Liver (tissue), 3 donors: ENCODE data around the gene AHRR.

Source experiments
- EGR1 ChIP-seq, 2 donors: IDR thresholded peaks; 2 replicates each; pipeline ENCODE4 v1.6.1; 2016 to 2018; ENCODE audit warnings: antibody characterized with exemption in 2 of 2, low read depth in 2 of 2
- GABPA ChIP-seq, 2 donors: IDR thresholded peaks in 1 of 2; conservative IDR thresholded peaks in 1 of 2; 2 replicates each; pipeline ENCODE4 v1.6.1; 2016; ENCODE audit warnings: antibody characterized with exemption in 2 of 2, mild to moderate bottlenecking in 1 of 2, moderate library complexity in 1 of 2
- HNF4G ChIP-seq: IDR thresholded peaks from 2 replicates; pipeline ENCODE4 v1.6.1; 2016; ENCODE audit warnings: antibody characterized with exemption
- JUND ChIP-seq, 2 donors: IDR thresholded peaks; 2 replicates each; pipeline ENCODE4 v1.6.1; 2016; ENCODE audit warnings: antibody characterized with exemption in 2 of 2
- NR2F2 ChIP-seq: IDR thresholded peaks from 2 replicates; pipeline ENCODE4 v1.6.1; 2016; ENCODE audit warnings: antibody characterized with exemption
- RAD21 ChIP-seq, 2 donors: IDR thresholded peaks; 2 replicates each; pipeline ENCODE4 v1.6.1; 2016; ENCODE audit warnings: antibody characterized with exemption in 2 of 2, mild to moderate bottlenecking in 2 of 2
- RXRA ChIP-seq, 2 donors: IDR thresholded peaks; 2 replicates each; pipeline ENCODE4 v1.6.1; 2017 to 2018; ENCODE audit warnings: antibody characterized with exemption in 2 of 2, mild to moderate bottlenecking in 1 of 2
- SP1 ChIP-seq: IDR thresholded peaks from 2 replicates; pipeline ENCODE4 v1.6.1; 2018; ENCODE audit warnings: antibody characterized with exemption, mild to moderate bottlenecking
- TAF1 ChIP-seq: conservative IDR thresholded peaks from 2 replicates; pipeline ENCODE4 v1.6.1; 2016; ENCODE audit warnings: antibody characterized with exemption, mild to moderate bottlenecking
- YY1 ChIP-seq: IDR thresholded peaks from 2 replicates; pipeline ENCODE4 v1.6.1; 2016; ENCODE audit warnings: antibody characterized with exemption, mild to moderate bottlenecking
- TF ChIP-seq, protein P1 (sequence below): fragments of 150-350 bp; IDR thresholded peaks from 2 replicates; pipeline ENCODE4 v1.5.1; 2017; ENCODE audit warnings: improper control_type of control experiment, low read depth, low read length; ENCODE audit not compliant: missing input control
- TF ChIP-seq, protein P2 (sequence below): IDR thresholded peaks from 2 replicates; pipeline ENCODE4 v1.6.1; 2016; ENCODE audit warnings: antibody characterized with exemption, mild to moderate bottlenecking
- TF ChIP-seq, protein P3 (sequence below): IDR thresholded peaks from 2 replicates; pipeline ENCODE4 v1.6.1; 2016; ENCODE audit warnings: antibody characterized with exemption
- TF ChIP-seq, protein P4 (sequence below): IDR thresholded peaks from 2 replicates; pipeline ENCODE4 v1.6.1; 2016; ENCODE audit warnings: antibody characterized with exemption
- donor health status: healthy.
- donor health status: healthy.

DNA sequence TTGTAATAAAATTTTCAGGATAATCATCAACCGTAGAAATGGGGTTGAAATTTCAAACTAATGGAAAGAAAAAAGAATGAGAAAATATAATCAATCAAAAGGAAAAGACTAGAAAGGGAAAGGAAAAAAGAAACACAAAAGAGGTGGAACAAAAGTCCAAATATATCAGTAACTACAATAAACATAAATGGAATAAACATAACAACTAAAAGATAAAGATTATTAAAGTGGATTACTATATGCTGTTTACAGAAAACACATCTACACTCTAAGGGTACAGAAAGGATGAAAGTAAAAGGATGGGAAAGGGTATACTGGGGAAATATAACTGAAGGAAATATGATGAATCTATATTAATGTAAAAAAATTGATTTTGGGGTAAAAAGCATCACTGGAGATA, 43.0 kb downstream of the AHRR start:
- TF ChIP-seq, protein P1, sequence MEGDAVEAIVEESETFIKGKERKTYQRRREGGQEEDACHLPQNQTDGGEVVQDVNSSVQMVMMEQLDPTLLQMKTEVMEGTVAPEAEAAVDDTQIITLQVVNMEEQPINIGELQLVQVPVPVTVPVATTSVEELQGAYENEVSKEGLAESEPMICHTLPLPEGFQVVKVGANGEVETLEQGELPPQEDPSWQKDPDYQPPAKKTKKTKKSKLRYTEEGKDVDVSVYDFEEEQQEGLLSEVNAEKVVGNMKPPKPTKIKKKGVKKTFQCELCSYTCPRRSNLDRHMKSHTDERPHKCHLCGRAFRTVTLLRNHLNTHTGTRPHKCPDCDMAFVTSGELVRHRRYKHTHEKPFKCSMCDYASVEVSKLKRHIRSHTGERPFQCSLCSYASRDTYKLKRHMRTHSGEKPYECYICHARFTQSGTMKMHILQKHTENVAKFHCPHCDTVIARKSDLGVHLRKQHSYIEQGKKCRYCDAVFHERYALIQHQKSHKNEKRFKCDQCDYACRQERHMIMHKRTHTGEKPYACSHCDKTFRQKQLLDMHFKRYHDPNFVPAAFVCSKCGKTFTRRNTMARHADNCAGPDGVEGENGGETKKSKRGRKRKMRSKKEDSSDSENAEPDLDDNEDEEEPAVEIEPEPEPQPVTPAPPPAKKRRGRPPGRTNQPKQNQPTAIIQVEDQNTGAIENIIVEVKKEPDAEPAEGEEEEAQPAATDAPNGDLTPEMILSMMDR = no peak
- TF ChIP-seq SP1 (no peak), TAF1 (no peak), RAD21 (IDR thresholded peaks at IDR 0.05) (no peak), JUND (IDR thresholded peaks at IDR 0.05) (no peak), RXRA (IDR thresholded peaks at IDR 0.05) (no peak), YY1 (no peak), HNF4G (no peak), EGR1 (IDR thresholded peaks at IDR 0.05; ENCODE audit: low read depth in 2 of 2) (no peak), GABPA (IDR thresholded peaks at IDR 0.05 in 1 of 2, conservative IDR thresholded peaks at IDR 0.05 in 1 of 2) (no peak), NR2F2 (no peak)
- TF ChIP-seq, protein P2, sequence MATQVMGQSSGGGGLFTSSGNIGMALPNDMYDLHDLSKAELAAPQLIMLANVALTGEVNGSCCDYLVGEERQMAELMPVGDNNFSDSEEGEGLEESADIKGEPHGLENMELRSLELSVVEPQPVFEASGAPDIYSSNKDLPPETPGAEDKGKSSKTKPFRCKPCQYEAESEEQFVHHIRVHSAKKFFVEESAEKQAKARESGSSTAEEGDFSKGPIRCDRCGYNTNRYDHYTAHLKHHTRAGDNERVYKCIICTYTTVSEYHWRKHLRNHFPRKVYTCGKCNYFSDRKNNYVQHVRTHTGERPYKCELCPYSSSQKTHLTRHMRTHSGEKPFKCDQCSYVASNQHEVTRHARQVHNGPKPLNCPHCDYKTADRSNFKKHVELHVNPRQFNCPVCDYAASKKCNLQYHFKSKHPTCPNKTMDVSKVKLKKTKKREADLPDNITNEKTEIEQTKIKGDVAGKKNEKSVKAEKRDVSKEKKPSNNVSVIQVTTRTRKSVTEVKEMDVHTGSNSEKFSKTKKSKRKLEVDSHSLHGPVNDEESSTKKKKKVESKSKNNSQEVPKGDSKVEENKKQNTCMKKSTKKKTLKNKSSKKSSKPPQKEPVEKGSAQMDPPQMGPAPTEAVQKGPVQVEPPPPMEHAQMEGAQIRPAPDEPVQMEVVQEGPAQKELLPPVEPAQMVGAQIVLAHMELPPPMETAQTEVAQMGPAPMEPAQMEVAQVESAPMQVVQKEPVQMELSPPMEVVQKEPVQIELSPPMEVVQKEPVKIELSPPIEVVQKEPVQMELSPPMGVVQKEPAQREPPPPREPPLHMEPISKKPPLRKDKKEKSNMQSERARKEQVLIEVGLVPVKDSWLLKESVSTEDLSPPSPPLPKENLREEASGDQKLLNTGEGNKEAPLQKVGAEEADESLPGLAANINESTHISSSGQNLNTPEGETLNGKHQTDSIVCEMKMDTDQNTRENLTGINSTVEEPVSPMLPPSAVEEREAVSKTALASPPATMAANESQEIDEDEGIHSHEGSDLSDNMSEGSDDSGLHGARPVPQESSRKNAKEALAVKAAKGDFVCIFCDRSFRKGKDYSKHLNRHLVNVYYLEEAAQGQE = no peak
- TF ChIP-seq, protein P3, sequence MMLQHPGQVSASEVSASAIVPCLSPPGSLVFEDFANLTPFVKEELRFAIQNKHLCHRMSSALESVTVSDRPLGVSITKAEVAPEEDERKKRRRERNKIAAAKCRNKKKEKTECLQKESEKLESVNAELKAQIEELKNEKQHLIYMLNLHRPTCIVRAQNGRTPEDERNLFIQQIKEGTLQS = no peak
- TF ChIP-seq, protein P4, sequence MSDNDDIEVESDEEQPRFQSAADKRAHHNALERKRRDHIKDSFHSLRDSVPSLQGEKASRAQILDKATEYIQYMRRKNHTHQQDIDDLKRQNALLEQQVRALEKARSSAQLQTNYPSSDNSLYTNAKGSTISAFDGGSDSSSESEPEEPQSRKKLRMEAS = no peak
